PC-9 (cell line): ENCODE data around the gene NAGS. TPM values are rescaled to one million over a fixed set of nuclear protein-coding genes. Genes with fewer than 3 reads are reported as not detected.

Source experiments
- BruUV-seq: library from RNA; stranded (reverse); fragments of 400-500 nt; replicated peaks from 2 replicates; lab custom pipeline; 2021; lab: Mats Ljungman, UMichigan
- CTCF ChIA-PET: fragments of 300-600 bp; sonication (Branson Sonifier 250); formaldehyde crosslinking; loops from one replicate; lab custom pipeline; 2022; ENCODE audit warnings: antibody characterized with exemption; lab: Charles Lee
- POLR2A ChIA-PET: fragments of 300-600 bp; sonication (Branson Sonifier 250); formaldehyde crosslinking; loops from one replicate; lab custom pipeline; 2022; ENCODE audit warnings: antibody characterized with exemption; ENCODE audit not compliant: unreplicated experiment; lab: Charles Lee
- DNase-seq, 2 experiments: peaks; one replicate each; pipeline versions ENCODE4 v3.0.0 to v3.0.0-alpha.2; 2015 to 2022; ENCODE audit warnings: mixed read lengths in 1 of 2
- H2AFZ ChIP-seq: fragments of 200-600 bp; sonication (generic); 2 replicates; pipeline ENCODE4 v1.8.1; 2017; ENCODE audit warnings: antibody characterized with exemption
- H3F3A ChIP-seq: fragments of 200-600 bp; sonication (generic); 2 replicates; pipeline ENCODE4 v1.8.1; 2017; ENCODE audit warnings: antibody characterized with exemption, mild to moderate bottlenecking, low read depth; ENCODE audit not compliant: insufficient read depth
- H3K27ac ChIP-seq: fragments of 200-600 bp; sonication (generic); 2 replicates; pipeline ENCODE4 v1.6.1; 2016; ENCODE audit warnings: mixed run types
- H3K27me3 ChIP-seq: fragments of 200-600 bp; sonication (generic); 2 replicates; pipeline ENCODE4 v1.6.1; 2016; ENCODE audit warnings: low read depth, mixed run types; ENCODE audit not compliant: insufficient read depth
- H3K36me3 ChIP-seq: fragments of 200-600 bp; sonication (generic); 2 replicates; pipeline ENCODE4 v1.6.1; 2016; ENCODE audit warnings: low read depth, mixed run types
- H3K4me1 ChIP-seq: fragments of 200-600 bp; sonication (generic); replicated peaks from 2 replicates; pipeline ENCODE4 v1.6.1; 2016; ENCODE audit warnings: mixed run types; ENCODE audit not compliant: insufficient read depth
- H3K4me2 ChIP-seq: fragments of 200-600 bp; sonication (generic); 2 replicates; pipeline ENCODE4 v1.6.1; 2017; ENCODE audit warnings: mixed run types
- H3K4me3 ChIP-seq: fragments of 200-600 bp; sonication (generic); 2 replicates; pipeline ENCODE4 v1.6.1; 2016; ENCODE audit warnings: mixed run types
- H3K79me2 ChIP-seq: fragments of 200-600 bp; sonication (generic); 2 replicates; pipeline ENCODE4 v1.6.1; 2017; ENCODE audit warnings: low read depth, mixed run types
- H3K9me2 ChIP-seq: fragments of 200-600 bp; sonication (generic); 2 replicates; pipeline ENCODE4 v1.8.1; 2017; ENCODE audit warnings: mild to moderate bottlenecking; ENCODE audit not compliant: insufficient read depth
- H3K9me3 ChIP-seq: fragments of 200-600 bp; sonication (generic); 2 replicates; pipeline ENCODE4 v1.8.1; 2016; ENCODE audit warnings: low read depth; ENCODE audit not compliant: insufficient read depth
- H4K20me1 ChIP-seq: fragments of 200-600 bp; sonication (generic); 2 replicates; pipeline ENCODE4 v1.8.1; 2017; ENCODE audit not compliant: insufficient read depth
- EZH2 ChIP-seq: fragments of 200-600 bp; sonication (generic); IDR thresholded peaks from 2 replicates; pipeline ENCODE4 v1.8.0; 2017; ENCODE audit warnings: antibody characterized with exemption, low read depth
- intact Hi-C: fragments of 100-400 bp; cut with micrococcal nuclease; formaldehyde crosslinking; loops from one replicate; pipeline ENCODE4 v1.10.0; 2022; ENCODE audit not compliant: unreplicated experiment
- total RNA-seq: library from RNA; stranded (reverse); gene quantifications from 2 replicates; pipeline ENCODE4 v1.2.3, GENCODE V29; 2021
- TF ChIP-seq, protein P1 (sequence below): fragments of 200-600 bp; sonication (generic); conservative IDR thresholded peaks from 2 replicates; pipeline ENCODE4 v1.6.1; 2017; ENCODE audit warnings: mixed run types, antibody characterized with exemption, mild to moderate bottlenecking, moderate library complexity

Gene NAGS
- total RNA-seq, 1 experiment from 2014 or later: 1.0 TPM

DNA sequence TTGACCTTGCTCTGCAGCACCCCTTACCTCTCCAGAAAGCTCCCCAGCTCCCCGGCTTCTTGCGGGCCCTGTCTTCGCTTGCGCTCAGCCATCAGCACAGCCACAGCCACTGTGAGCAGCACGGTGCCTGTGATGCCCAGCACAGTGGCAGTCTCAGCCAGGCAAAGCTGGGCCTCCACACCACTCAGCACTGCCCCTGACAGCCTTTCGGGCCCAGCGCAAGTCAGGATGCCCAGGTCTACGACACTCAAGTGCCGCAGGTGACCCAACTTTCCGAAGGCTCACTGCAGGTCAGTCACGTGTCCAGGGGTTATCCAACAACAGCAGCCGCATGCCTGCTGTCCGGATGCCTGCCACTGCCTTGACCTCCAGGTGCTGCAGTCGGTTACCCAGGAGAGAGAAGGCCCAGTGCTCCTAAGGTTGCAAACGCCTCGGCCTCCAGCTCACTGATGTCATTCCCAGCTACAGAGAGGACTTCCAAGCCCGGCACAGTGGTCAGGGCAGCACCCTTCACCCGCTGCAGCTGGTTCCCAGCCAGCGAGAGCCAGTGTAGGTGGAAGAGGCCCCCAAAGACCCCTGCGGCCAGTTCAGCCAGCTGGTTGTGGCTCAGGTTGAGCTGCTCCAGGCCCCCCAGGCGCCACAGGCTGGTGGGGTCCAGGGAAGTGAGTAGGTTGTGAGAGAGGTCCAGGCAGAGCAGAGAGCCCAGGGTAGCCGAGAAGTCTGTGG lies 19.3 kb downstream of the NAGS start:
- no peaks in the 10 kb centered on the region for H3K4me1 ChIP-seq
- no peaks in the 10 kb centered on the region for H3K79me2 ChIP-seq
- no TSS peak for BruUV-seq
- intact Hi-C loops: no loop called here
- DNase-seq: no peak
- H2AFZ ChIP-seq: no peak overlapping the region
- CTCF ChIA-PET: interaction anchor here (0.5 kb wide), 1 partner anchor 141 kb away, joined by 4 read pairs; no protein-coding TSS in a partner anchor
- POLR2A ChIA-PET: interaction anchor here (0.7 kb wide), 1 partner anchor 1254 kb away, joined by 4 read pairs; no protein-coding TSS in a partner anchor
- no peak overlapping the region for H3K4me3 ChIP-seq
- no peak overlapping the region for H3K27ac ChIP-seq
- H3K36me3 ChIP-seq: no peaks in the 10 kb centered on the region
- no peaks in the 10 kb centered on the region for H3K27me3 ChIP-seq
- H3K9me2 ChIP-seq: no peaks in the 10 kb centered on the region
- no peak overlapping the region for H3K4me2 ChIP-seq
- peaks cover 4% of the 10 kb centered on the region; the same call in 1 of the 2 replicates for H4K20me1 ChIP-seq
- H3K9me3 ChIP-seq: no peaks in the 10 kb centered on the region
- TF ChIP-seq EZH2: no peak
- TF ChIP-seq, protein P1, sequence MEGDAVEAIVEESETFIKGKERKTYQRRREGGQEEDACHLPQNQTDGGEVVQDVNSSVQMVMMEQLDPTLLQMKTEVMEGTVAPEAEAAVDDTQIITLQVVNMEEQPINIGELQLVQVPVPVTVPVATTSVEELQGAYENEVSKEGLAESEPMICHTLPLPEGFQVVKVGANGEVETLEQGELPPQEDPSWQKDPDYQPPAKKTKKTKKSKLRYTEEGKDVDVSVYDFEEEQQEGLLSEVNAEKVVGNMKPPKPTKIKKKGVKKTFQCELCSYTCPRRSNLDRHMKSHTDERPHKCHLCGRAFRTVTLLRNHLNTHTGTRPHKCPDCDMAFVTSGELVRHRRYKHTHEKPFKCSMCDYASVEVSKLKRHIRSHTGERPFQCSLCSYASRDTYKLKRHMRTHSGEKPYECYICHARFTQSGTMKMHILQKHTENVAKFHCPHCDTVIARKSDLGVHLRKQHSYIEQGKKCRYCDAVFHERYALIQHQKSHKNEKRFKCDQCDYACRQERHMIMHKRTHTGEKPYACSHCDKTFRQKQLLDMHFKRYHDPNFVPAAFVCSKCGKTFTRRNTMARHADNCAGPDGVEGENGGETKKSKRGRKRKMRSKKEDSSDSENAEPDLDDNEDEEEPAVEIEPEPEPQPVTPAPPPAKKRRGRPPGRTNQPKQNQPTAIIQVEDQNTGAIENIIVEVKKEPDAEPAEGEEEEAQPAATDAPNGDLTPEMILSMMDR: no peak
- peaks cover 4% of the 10 kb centered on the region; the same call in 1 of the 2 replicates for H3F3A ChIP-seq

DNA sequence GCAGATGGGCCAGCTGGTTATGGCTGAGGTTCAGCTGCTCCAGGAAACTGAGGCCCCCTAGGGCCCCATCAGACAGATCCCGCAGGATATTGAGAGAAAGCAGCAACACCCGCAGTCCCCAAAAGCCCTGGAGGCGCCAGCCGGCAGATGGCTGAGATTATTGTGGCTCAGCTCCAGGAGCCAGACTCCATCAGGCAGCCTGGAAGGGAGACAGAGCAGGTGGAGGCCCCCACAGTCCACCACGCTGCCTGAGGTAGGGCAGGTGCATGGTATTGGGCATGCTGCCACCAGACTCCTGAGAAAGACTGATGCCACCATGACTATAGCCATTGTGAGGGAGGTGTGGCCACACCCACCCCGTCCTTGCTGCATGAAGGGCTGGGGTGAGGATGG lies 19.8 kb downstream of the NAGS start:
- H3K27me3 ChIP-seq: no peaks in the 10 kb centered on the region
- H3F3A ChIP-seq: peaks cover 4% of the 10 kb centered on the region; the same call in 1 of the 2 replicates
- no peaks in the 10 kb centered on the region for H3K9me2 ChIP-seq
- H3K9me3 ChIP-seq: no peaks in the 10 kb centered on the region
- no peak overlapping the region for H2AFZ ChIP-seq
- no peaks in the 10 kb centered on the region for H3K36me3 ChIP-seq
- no peaks in the 10 kb centered on the region for H3K79me2 ChIP-seq
- POLR2A ChIA-PET: no interaction called here
- no peaks in the 10 kb centered on the region for H3K4me1 ChIP-seq
- intact Hi-C loops: no loop called here
- no peak overlapping the region for H3K4me3 ChIP-seq
- TF ChIP-seq, protein P1: no peak
- BruUV-seq: no TSS peak
- H3K27ac ChIP-seq: no peak overlapping the region
- DNase-seq: no peak
- H4K20me1 ChIP-seq: peaks cover 4% of the 10 kb centered on the region; the same call in 1 of the 2 replicates
- CTCF ChIA-PET: no interaction called here
- no peak overlapping the region for H3K4me2 ChIP-seq

DNA sequence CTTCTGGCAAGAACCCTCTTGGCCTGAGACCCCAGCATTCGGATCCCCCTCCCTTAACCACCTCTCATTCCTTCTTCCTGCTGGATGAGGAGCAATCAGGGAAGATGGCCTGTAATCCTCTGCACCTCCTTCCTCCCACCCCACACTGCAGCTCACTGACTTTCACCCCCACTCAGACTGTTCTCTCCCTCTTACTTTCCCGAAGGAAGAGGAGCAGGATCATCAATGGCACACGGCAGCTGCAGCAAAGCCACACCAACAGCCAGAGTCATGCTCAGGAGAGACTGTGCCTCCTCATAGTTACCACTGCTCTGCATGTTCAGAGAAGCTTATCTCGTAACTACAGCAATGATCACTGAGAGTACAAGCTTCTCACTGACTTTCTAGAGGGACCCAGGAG lies 20.4 kb downstream of the NAGS start:
- no TSS peak for BruUV-seq
- POLR2A ChIA-PET: no interaction called here

More for the DNA sequence above, 20.4 kb downstream of the NAGS start:
- no peaks in the 10 kb centered on the region for H3K4me1 ChIP-seq
- H2AFZ ChIP-seq: no peak overlapping the region
- intact Hi-C loops: no loop called here
- peaks cover 10% of the 10 kb centered on the region; the same call in 1 of the 2 replicates for H3F3A ChIP-seq
- TF ChIP-seq EZH2: no peak
- TF ChIP-seq, protein P1: no peak
- CTCF ChIA-PET: no interaction called here
- no peaks in the 10 kb centered on the region for H3K27me3 ChIP-seq
- H3K36me3 ChIP-seq: no peaks in the 10 kb centered on the region
- H4K20me1 ChIP-seq: peaks cover 6% of the 10 kb centered on the region; the same call in 1 of the 2 replicates
- DNase-seq: no peak
- H3K27ac ChIP-seq: no peak overlapping the region
- H3K9me2 ChIP-seq: no peaks in the 10 kb centered on the region
- H3K79me2 ChIP-seq: no peaks in the 10 kb centered on the region
- H3K4me2 ChIP-seq: no peak overlapping the region
- H3K4me3 ChIP-seq: no peak overlapping the region
- H3K9me3 ChIP-seq: no peaks in the 10 kb centered on the region
